ENCODE measurements around the gene LRRC4. TPM values are rescaled to one million over a fixed set of nuclear protein-coding genes. Genes with fewer than 3 reads are reported as not detected.

The LRRC4 gene
- total and polyA plus RNA-seq, 4 donors, result 4.7 to 14.6 (median 6.9) TPM

GRCh38 chr7:128057909-128058308 is 26.7 kb upstream of the LRRC4 start:
- 85 to 95% methylated on average over 1 of the region's 1 CpG for WGBS, 2 donors
- H3K9me3 ChIP-seq (ENCODE audit: control insufficient read depth in 4 of 4, insufficient read depth in 3 of 4, low read length in 3 of 4), result no peaks in the 10 kb centered on the region
- no peak overlapping the region for H3K4me3 ChIP-seq
- no peak overlapping the region for H3K9ac ChIP-seq (ENCODE audit: insufficient read depth in 1 of 2, low read length in 2 of 2)
- H3K36me3 ChIP-seq (ENCODE audit: control insufficient read depth in 4 of 4, insufficient read depth in 4 of 4, low read length in 4 of 4), result peaks cover 0 to 1% (median 0%) of the 10 kb centered on the region in 4 donors
- DNase-seq (no peak), ATAC-seq (ENCODE audit: insufficient read depth, low FRiP score) (no peak)
- TF ChIP-seq CTCF (IDR thresholded peaks at IDR 0.05; ENCODE audit: control extremely low read depth, extremely low read depth), result no peak
- H3K27ac ChIP-seq (ENCODE audit: low read depth in 1 of 2, low read length in 1 of 2), result no peak overlapping the region
- H3K4me1 ChIP-seq (ENCODE audit: control insufficient read depth in 5 of 5, insufficient read depth in 5 of 5, low read length in 5 of 5), result peaks cover 0 to 3% (median 0%) of the 10 kb centered on the region in 5 donors
- no peaks in the 10 kb centered on the region for H3K27me3 ChIP-seq (ENCODE audit: control insufficient read depth in 3 of 3, insufficient read depth in 3 of 3, low read length in 2 of 3)

GRCh38 chr7:128056901-128057300 is 25.7 kb upstream of the LRRC4 start:
- no peaks in the 10 kb centered on the region for H3K9me3 ChIP-seq (ENCODE audit: control insufficient read depth in 4 of 4, insufficient read depth in 3 of 4, low read length in 3 of 4)
- no peak for ATAC-seq (ENCODE audit: insufficient read depth, low FRiP score)
- no peak for TF ChIP-seq CTCF (IDR thresholded peaks at IDR 0.05; ENCODE audit: control extremely low read depth, extremely low read depth)
- H3K9ac ChIP-seq (ENCODE audit: insufficient read depth in 1 of 2, low read length in 2 of 2), result no peak overlapping the region
- no peaks in the 10 kb centered on the region for H3K27me3 ChIP-seq (ENCODE audit: control insufficient read depth in 3 of 3, insufficient read depth in 3 of 3, low read length in 2 of 3)
- H3K27ac ChIP-seq (ENCODE audit: low read depth in 1 of 2, low read length in 1 of 2), result no peak overlapping the region
- H3K36me3 ChIP-seq (ENCODE audit: control insufficient read depth in 4 of 4, insufficient read depth in 4 of 4, low read length in 4 of 4), result peaks cover 0 to 1% (median 0%) of the 10 kb centered on the region in 4 donors
- DNase-seq, result no peak
- peaks cover 0 to 7% (median 3%) of the 10 kb centered on the region in 5 donors for H3K4me1 ChIP-seq (ENCODE audit: control insufficient read depth in 5 of 5, insufficient read depth in 5 of 5, low read length in 5 of 5)
- WGBS, 2 donors, result 91 to 97% methylated on average over 8 of the region's 8 CpGs
- H3K4me3 ChIP-seq, result no peak overlapping the region

- Histone ChIP-seq H3K27ac (ENCODE audit: low read depth in 1 of 2, low read length in 1 of 2) (no peak overlapping the region), H3K9me3 (ENCODE audit: control insufficient read depth in 4 of 4, insufficient read depth in 3 of 4, low read length in 3 of 4) (no peaks in the 10 kb centered on the region), H3K4me1 (ENCODE audit: control insufficient read depth in 5 of 5, insufficient read depth in 5 of 5, low read length in 5 of 5) (peaks cover 0 to 7% (median 3%) of the 10 kb centered on the region in 5 donors), H3K27me3 (ENCODE audit: control insufficient read depth in 3 of 3, insufficient read depth in 3 of 3, low read length in 2 of 3) (no peaks in the 10 kb centered on the region), H3K36me3 (ENCODE audit: control insufficient read depth in 4 of 4, insufficient read depth in 4 of 4, low read length in 4 of 4) (peaks cover 0 to 1% (median 0%) of the 10 kb centered on the region in 4 donors), H3K9ac (ENCODE audit: insufficient read depth in 1 of 2, low read length in 2 of 2) (no peak overlapping the region), H3K4me3 (no peak overlapping the region)
- peak in 1 of 3 donors; percentile 8 for DNase-seq
- WGBS, 2 donors, result 68 to 92% methylated on average over 5 of the region's 5 CpGs
- no peak for TF ChIP-seq CTCF (IDR thresholded peaks at IDR 0.05; ENCODE audit: control extremely low read depth, extremely low read depth)
- ATAC-seq (ENCODE audit: insufficient read depth, low FRiP score), result no peak
Observed at GRCh38 chr7:128055637-128056036, 24.4 kb upstream of the LRRC4 start.

GRCh38 chr7:128054511-128054910 is 23.3 kb upstream of the LRRC4 start:
- no peak overlapping the region for H3K27ac ChIP-seq (ENCODE audit: low read depth in 1 of 2, low read length in 1 of 2)
- WGBS, 2 donors, result 97 to 99% methylated on average over 4 of the region's 4 CpGs
- H3K4me1 ChIP-seq (ENCODE audit: control insufficient read depth in 5 of 5, insufficient read depth in 5 of 5, low read length in 5 of 5), result peaks cover 0 to 7% (median 3%) of the 10 kb centered on the region in 5 donors
- no peak overlapping the region for H3K9ac ChIP-seq (ENCODE audit: insufficient read depth in 1 of 2, low read length in 2 of 2)
- DNase-seq, result no peak
- TF ChIP-seq CTCF (IDR thresholded peaks at IDR 0.05; ENCODE audit: control extremely low read depth, extremely low read depth), result no peak
- no peak for ATAC-seq (ENCODE audit: insufficient read depth, low FRiP score)
- H3K36me3 ChIP-seq (ENCODE audit: control insufficient read depth in 4 of 4, insufficient read depth in 4 of 4, low read length in 4 of 4), result peaks cover 0 to 3% (median under 1%) of the 10 kb centered on the region in 4 donors
- no peak overlapping the region for H3K4me3 ChIP-seq
- no peaks in the 10 kb centered on the region for H3K27me3 ChIP-seq (ENCODE audit: control insufficient read depth in 3 of 3, insufficient read depth in 3 of 3, low read length in 2 of 3)
- no peaks in the 10 kb centered on the region for H3K9me3 ChIP-seq (ENCODE audit: control insufficient read depth in 4 of 4, insufficient read depth in 3 of 4, low read length in 3 of 4)
